Measurements from ENCODE around the gene TMEM44. TPM values are rescaled to one million over a fixed set of nuclear protein-coding genes. Genes with fewer than 3 reads are reported as not detected.

The TMEM44 gene
- polyA plus RNA-seq, 1 donor (not counting 4 experiments of a cell fraction or from before 2014, with no cell fraction given) = 13.3 TPM

DNA sequence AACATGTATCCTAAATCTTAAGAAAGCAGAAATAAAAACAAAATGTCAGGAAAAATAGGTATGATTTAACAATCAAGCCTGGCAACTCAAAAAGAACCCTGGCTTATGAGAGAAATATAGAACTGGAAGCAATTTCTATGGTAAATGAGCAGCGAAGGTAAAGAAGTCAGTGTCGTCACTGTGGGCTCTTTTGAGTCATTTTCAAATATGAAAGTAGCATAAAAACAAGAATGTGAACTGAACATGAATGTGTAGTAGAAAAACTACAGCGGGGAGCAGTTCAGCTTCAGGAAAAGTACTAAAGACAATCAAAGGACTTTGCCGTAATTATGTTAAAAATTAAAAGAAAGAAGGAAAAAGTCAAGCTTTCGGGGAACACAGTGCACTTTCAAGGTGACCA, 21.2 kb upstream of the TMEM44 start:
- peaks cover 19 to 26% of the 10 kb centered on the region in 2 experiments for H3K36me3 ChIP-seq (ENCODE audit: control insufficient read depth in 2 of 2, extremely low read depth in 1 of 2, insufficient read depth in 2 of 2, low read length in 2 of 2)
- H3K4me3 ChIP-seq (ENCODE audit: control insufficient read depth in 2 of 3, extremely low read depth in 1 of 3, insufficient read depth in 2 of 3, low read depth in 1 of 3, low read length in 3 of 3) = no peak overlapping the region
- dilution Hi-C loops (cut with MboI; ENCODE audit: extremely low pct_ligation_motif_present, low sequenced_read_pairs) = no loop called here
- H3K9me1 ChIP-seq (ENCODE audit: control insufficient read depth, extremely low read depth, insufficient read depth, low read length) = no peaks in the 10 kb centered on the region
- H3K27me3 ChIP-seq (ENCODE audit: control insufficient read depth, extremely low read depth, insufficient read depth, low read length) = no peaks in the 10 kb centered on the region
- no peaks in the 10 kb centered on the region for H4K20me1 ChIP-seq (ENCODE audit: control insufficient read depth, extremely low read depth, insufficient read depth, low read length)
- H2AFZ ChIP-seq (ENCODE audit: control insufficient read depth, low read length) = no peak overlapping the region
- DNase-seq (ENCODE audit: low read depth, low spot score) = no peak
- no peaks in the 10 kb centered on the region for H3K79me2 ChIP-seq (ENCODE audit: control insufficient read depth, insufficient read depth, low read length)
- no peaks in the 10 kb centered on the region for H3K9me3 ChIP-seq (ENCODE audit: control insufficient read depth, low read depth, low read length)
- no peak for FAIRE-seq
- TF ChIP-seq, protein P1, sequence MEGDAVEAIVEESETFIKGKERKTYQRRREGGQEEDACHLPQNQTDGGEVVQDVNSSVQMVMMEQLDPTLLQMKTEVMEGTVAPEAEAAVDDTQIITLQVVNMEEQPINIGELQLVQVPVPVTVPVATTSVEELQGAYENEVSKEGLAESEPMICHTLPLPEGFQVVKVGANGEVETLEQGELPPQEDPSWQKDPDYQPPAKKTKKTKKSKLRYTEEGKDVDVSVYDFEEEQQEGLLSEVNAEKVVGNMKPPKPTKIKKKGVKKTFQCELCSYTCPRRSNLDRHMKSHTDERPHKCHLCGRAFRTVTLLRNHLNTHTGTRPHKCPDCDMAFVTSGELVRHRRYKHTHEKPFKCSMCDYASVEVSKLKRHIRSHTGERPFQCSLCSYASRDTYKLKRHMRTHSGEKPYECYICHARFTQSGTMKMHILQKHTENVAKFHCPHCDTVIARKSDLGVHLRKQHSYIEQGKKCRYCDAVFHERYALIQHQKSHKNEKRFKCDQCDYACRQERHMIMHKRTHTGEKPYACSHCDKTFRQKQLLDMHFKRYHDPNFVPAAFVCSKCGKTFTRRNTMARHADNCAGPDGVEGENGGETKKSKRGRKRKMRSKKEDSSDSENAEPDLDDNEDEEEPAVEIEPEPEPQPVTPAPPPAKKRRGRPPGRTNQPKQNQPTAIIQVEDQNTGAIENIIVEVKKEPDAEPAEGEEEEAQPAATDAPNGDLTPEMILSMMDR (optimal IDR thresholded peaks at IDR 0.05 in 1 of 3, IDR thresholded peaks at IDR 0.05 in 1 of 3, conservative IDR thresholded peaks at IDR 0.05 in 1 of 3; ENCODE audit: extremely low read depth in 1 of 3, insufficient read depth in 2 of 3, low read length in 3 of 3) = no peak
- TF ChIP-seq EZH2 (IDR thresholded peaks at IDR 0.05; ENCODE audit: low read length) = no peak
- H3K27ac ChIP-seq (ENCODE audit: control insufficient read depth, insufficient read depth, low read length) = no peak overlapping the region
- H3K9ac ChIP-seq (ENCODE audit: control insufficient read depth, extremely low read depth, insufficient read depth, low read length) = no peak overlapping the region
- no peak overlapping the region for H3K4me2 ChIP-seq (ENCODE audit: control insufficient read depth, extremely low read depth, insufficient read depth, low read depth, low read length)
- H3K4me1 ChIP-seq (ENCODE audit: control insufficient read depth, extremely low read depth, insufficient read depth, low read length) = no peaks in the 10 kb centered on the region

DNA sequence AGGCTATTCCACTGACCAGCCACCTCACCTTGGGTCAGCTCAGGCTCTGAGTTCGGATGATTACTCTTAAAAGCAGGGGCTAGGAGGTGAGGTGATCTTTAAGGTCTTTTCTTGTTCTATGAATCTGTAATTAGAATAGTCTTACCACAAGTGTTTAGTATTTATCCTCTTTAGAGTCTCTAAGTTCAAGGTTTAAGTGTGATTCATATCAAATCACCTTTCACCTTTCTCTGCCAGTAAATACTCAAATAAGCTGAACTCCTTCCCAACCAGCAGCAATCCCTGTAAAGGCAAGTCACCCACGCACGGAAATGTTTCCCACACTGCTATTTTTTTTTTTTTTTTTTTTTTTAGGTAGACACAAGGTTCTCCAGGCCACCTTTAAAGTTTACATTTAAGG, 14.5 kb upstream of the TMEM44 start:
- H3K4me3 ChIP-seq (ENCODE audit: control insufficient read depth in 2 of 3, extremely low read depth in 1 of 3, insufficient read depth in 2 of 3, low read depth in 1 of 3, low read length in 3 of 3) = no peak overlapping the region

More for the DNA sequence above, 14.5 kb upstream of the TMEM44 start:
- dilution Hi-C loops (cut with MboI; ENCODE audit: extremely low pct_ligation_motif_present, low sequenced_read_pairs) = no loop called here
- Histone ChIP-seq H3K9ac (ENCODE audit: control insufficient read depth, extremely low read depth, insufficient read depth, low read length) (no peak overlapping the region), H3K79me2 (ENCODE audit: control insufficient read depth, insufficient read depth, low read length) (no peaks in the 10 kb centered on the region), H3K9me1 (ENCODE audit: control insufficient read depth, extremely low read depth, insufficient read depth, low read length) (no peaks in the 10 kb centered on the region), H3K4me2 (ENCODE audit: control insufficient read depth, extremely low read depth, insufficient read depth, low read depth, low read length) (no peak overlapping the region), H3K4me1 (ENCODE audit: control insufficient read depth, extremely low read depth, insufficient read depth, low read length) (no peaks in the 10 kb centered on the region), H2AFZ (ENCODE audit: control insufficient read depth, low read length) (no peak overlapping the region), H3K9me3 (ENCODE audit: control insufficient read depth, low read depth, low read length) (no peaks in the 10 kb centered on the region), H3K27me3 (ENCODE audit: control insufficient read depth, extremely low read depth, insufficient read depth, low read length) (no peaks in the 10 kb centered on the region), H3K27ac (ENCODE audit: control insufficient read depth, insufficient read depth, low read length) (no peak overlapping the region), H4K20me1 (ENCODE audit: control insufficient read depth, extremely low read depth, insufficient read depth, low read length) (no peaks in the 10 kb centered on the region), H3K36me3 (ENCODE audit: control insufficient read depth in 2 of 2, extremely low read depth in 1 of 2, insufficient read depth in 2 of 2, low read length in 2 of 2) (peaks cover 28 to 37% of the 10 kb centered on the region in 2 experiments)
- DNase-seq (ENCODE audit: low read depth, low spot score) = no peak
- FAIRE-seq = no peak
- TF ChIP-seq, protein P1 (optimal IDR thresholded peaks at IDR 0.05 in 1 of 3, IDR thresholded peaks at IDR 0.05 in 1 of 3, conservative IDR thresholded peaks at IDR 0.05 in 1 of 3; ENCODE audit: extremely low read depth in 1 of 3, insufficient read depth in 2 of 3, low read length in 3 of 3) = no peak
- TF ChIP-seq EZH2 (IDR thresholded peaks at IDR 0.05; ENCODE audit: low read length) = no peak
